H1 (cell line): Measurements from ENCODE around the gene HOMER2. TPM values are rescaled to one million over a fixed set of nuclear protein-coding genes. Genes with fewer than 3 reads are reported as not detected.

Source experiments
- polyA plus RNA-seq, 7 experiments: library from polyadenylated mRNA; depleted of rRNA in 3 of 7; stranded (reverse) in 5 of 7; unstranded in 2 of 7; fragments of >200 nt in 5 of 7; fragments of 200-250 nt in 2 of 7; gene quantifications; 1 replicate in 5 of 7; 2 replicates in 1 of 7; 4 replicates in 1 of 7; pipeline versions ENCODE4 v1.2.1 to v1.2.3, GENCODE V29; 2011 to 2013; ENCODE audit warnings: missing spikeins in 2 of 7, mixed read lengths in 2 of 7
- total RNA-seq: library from RNA; stranded (reverse); fragmentation: NEBNext Ultra II Directional; extraction: Animal tissue kit (Norgen Biotek cat#: 25700); gene quantifications from 2 replicates; pipeline ENCODE4 v1.2.1, GENCODE V29; 2021
- TF ChIP-seq, protein P1 (sequence below): IDR thresholded peaks from 2 replicates; pipeline ENCODE4 v1.6.1; 2012; ENCODE audit warnings: inconsistent platforms

Gene HOMER2
- total and polyA plus RNA-seq, 2 of the 8 experiments (the other 6 are each of a cell fraction or from before 2014, with no cell fraction given): 12.5 to 27.6 TPM

DNA sequence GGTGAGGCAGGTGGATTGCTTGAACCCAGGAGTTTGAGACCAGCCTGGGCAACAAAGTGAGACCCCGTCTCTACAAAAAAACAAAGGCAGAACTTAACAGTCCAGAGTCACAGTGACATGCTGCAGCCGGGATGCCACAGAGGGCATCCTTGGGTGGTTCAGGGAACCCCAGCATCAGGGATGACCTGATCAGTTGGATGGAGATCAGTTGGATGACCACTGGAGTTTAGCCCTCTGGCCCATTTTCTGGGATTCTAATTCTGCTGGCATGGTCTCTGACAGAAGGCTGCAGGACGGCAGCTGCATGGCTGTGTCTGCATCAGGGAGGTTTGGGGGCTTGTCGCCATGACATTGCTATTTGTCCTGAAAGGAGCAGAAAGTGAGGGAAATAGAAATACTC lies 123.3 kb downstream of the HOMER2 start (continued):
- TF ChIP-seq, protein P1, sequence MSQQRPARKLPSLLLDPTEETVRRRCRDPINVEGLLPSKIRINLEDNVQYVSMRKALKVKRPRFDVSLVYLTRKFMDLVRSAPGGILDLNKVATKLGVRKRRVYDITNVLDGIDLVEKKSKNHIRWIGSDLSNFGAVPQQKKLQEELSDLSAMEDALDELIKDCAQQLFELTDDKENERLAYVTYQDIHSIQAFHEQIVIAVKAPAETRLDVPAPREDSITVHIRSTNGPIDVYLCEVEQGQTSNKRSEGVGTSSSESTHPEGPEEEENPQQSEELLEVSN: no peak
- TF ChIP-seq, all 59 proteins: peak for 0
